GM13976 (cell line): Measurements from ENCODE around the gene CYP2A13.
"Not testable (repeated sequence)": the region's sequence is repeated elsewhere in the genome, so short reads cannot be mapped to it uniquely, and the experiment has no call there.

Experiments used
- DNase-seq: peaks from one replicate; pipeline ENCODE4 v3.0.0; 2012; ENCODE audit warnings: low spot score
- in situ Hi-C: fragments of 300-500 bp; cut with MboI; formaldehyde crosslinking; loops from one replicate; pipeline ENCODE4 v1.12.0; 2022; ENCODE audit warnings: low sequenced_read_pairs, mixed read lengths, inconsistent platforms; ENCODE audit not compliant: unreplicated experiment
- TF ChIP-seq, protein P1 (sequence below): IDR thresholded peaks from 2 replicates; pipeline ENCODE4 v1.5.1; 2012; ENCODE audit warnings: borderline replicate concordance, mild to moderate bottlenecking; ENCODE audit not compliant: insufficient read depth; ENCODE audit errors: extremely low read depth, missing control alignments, control extremely low read depth

Gene CYP2A13

DNA sequence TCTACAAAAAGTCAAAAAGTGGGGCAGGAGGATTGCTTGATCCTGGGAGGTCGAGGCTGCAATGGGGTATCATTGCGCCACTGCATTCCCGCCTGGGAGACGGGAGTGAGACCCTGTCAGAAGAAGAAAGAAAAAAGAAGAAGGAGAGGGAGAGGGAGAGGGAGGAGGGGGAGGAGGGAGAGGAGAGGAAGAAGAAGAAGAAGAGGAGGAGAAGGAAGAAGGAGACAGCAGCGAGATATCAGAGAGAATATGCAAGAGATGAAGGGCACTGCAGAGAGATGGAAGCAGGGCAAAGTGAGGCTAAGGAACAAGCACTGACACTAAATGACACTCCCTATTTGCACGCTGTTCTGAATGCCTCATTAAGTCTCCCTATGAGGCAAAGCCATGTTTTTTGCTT lies 40.4 kb downstream of the CYP2A13 start:
- in situ Hi-C loops, result no loop called here
- TF ChIP-seq, protein P1, sequence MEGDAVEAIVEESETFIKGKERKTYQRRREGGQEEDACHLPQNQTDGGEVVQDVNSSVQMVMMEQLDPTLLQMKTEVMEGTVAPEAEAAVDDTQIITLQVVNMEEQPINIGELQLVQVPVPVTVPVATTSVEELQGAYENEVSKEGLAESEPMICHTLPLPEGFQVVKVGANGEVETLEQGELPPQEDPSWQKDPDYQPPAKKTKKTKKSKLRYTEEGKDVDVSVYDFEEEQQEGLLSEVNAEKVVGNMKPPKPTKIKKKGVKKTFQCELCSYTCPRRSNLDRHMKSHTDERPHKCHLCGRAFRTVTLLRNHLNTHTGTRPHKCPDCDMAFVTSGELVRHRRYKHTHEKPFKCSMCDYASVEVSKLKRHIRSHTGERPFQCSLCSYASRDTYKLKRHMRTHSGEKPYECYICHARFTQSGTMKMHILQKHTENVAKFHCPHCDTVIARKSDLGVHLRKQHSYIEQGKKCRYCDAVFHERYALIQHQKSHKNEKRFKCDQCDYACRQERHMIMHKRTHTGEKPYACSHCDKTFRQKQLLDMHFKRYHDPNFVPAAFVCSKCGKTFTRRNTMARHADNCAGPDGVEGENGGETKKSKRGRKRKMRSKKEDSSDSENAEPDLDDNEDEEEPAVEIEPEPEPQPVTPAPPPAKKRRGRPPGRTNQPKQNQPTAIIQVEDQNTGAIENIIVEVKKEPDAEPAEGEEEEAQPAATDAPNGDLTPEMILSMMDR, result no peak
- DNase-seq, result no peak

DNA sequence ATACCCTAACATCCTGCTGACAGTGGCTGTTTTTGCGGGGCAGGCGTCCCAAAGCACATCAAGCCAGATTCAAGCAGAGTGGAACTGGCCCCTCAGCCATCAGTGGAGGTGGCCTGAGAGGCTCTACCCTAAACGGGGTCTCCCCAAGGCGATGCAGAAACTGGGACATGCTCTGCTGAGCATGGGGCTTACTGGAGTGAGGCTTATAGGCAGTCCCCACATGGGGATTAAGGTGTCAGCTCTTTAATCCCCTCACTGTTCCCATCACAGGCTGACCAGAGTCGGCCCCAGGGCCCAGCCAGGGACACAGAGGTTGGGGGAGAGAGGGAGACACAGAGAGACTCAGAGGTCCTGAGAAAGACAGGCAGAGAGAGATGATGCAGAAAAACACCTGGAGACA lies 42.9 kb downstream of the CYP2A13 start:
- in situ Hi-C loops, result no loop called here
- no peak for DNase-seq
- TF ChIP-seq, protein P1, result no peak

DNA sequence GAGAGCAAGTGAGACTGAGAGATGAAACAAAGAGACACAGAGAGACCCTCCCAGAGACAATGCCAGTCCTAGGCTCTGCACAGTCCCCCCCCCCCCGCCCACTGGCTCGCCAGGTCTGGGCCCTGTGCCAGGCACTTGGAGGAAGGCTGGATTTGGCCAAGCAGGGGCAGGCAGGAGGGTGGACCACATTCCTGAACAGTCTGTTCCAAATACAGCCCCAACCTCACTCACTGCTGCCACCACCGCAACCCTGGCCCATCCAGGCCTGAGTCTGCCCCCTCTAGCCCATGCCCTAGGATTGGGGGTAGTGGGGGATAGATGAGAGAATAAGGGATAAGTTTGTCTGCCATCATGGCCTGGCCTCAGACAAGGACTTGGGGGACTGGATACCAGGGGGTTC lies 45.0 kb downstream of the CYP2A13 start:
- TF ChIP-seq, protein P1, result no peak
- in situ Hi-C loops, result no loop called here
- no peak for DNase-seq

DNA sequence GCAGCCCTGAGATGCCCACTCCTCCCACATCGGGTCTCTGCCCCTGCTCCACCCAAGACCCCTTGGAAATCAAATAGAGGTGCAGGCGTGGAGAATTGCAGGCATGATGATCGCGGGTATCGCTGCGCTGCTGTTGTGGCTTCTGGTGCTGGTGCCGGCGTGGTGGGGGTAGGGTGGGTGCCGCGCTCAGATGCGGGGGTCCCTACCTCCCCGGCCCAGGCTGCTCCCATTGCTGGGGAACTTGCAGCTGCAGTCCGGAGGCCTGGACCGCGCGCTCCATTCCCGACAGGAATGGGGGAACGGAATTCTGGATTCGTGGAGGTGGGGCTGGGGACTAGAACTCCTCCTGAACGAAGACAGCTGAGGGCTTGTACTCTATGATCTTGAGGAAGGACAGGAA lies 46.4 kb downstream of the CYP2A13 start:
- in situ Hi-C loops, result no loop called here
- TF ChIP-seq, protein P1, result no peak
- DNase-seq, result no peak

DNA sequence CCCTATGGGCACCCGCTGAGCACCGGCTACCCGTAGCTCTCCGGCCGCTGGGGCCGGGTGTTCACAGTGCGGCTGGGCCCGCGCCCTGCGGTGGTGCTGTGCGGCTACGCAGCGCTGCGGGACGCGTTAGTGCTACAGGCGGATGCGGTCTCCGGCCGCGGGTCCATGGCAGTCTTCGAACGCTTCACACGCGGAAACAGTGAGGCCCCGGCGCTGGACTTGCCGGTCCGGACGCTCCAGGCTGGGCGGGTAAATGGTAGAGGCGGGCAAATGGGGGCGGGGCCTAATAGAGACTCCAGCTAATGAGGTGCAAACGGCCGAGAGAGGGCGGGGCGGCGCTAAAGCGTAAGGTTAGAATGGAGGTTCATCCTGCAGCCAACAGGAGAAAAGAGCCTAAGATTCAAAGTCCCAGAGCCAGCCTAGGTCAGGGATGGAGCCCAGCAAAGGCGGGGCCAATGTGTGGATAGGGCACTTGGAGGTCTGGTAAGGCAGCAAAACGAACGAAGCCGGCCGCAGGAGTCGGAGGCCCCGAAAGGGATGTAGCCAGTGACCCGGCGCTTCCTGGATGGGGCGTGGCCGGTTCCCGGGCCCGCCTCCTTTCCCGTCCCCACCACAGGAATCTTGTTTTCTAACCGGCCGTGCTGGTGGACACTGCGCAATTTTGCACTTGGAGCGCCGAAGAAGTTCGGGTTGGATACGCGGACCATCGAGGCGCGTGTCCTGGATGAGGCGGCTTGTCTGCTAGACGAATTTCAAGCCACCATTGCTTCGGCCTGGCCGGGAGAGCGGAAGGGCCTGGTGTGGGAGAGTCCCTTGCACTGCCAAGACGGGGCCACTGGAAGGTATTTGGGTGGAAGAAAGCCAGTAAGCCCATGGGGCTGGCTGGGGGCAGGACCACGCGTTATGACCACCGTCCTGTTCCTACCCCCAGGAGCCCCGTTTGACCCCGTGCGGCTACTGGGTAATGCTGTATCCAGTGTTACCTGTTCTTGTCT lies 47.4 kb downstream of the CYP2A13 start:
- DNase-seq, result not testable (repeated sequence)

DNA sequence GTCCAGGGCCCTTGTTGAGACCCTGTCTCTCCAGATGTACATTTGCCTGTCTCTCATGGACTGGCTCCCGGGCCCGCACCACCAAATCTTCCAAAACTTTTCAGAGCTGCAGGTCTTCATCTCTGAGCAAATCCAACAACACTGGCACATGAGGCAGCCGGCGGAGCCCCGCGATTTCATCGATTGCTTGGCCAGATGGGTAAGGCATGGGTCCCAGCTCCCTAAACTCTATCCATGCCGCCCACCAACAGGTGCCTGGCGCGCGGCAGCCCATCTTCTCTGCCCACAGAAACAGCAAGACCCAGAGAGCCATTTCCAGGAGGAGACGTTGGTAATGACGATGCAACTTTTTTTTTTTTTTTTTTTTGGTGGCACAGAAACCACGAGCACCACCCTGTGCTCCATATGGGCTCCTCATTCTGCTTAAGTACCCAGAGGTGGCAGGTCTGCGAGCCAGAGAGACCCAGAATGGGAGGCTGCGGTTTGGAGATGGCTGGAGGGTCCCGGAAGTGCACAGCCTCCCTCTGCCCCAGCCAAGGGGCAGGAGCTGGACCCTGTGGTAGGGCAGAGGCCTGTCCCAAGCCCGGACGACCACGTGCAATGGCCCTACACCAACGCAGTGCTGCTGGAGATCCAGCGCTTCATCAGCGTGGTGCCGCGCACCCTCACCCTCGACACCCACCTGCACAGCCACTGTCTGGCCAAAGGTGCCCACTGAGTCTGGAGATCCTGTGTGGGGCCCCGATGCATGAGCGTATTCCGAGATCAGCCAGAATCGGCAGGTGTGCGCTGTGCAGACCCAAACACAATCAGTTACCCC lies 48.6 kb downstream of the CYP2A13 start:
- TF ChIP-seq, protein P1, result no peak
- in situ Hi-C loops, result no loop called here
- no peak for DNase-seq

More for the DNA sequence above, 47.4 kb downstream of the CYP2A13 start:
- in situ Hi-C loops, result not testable (repeated sequence)

DNA sequence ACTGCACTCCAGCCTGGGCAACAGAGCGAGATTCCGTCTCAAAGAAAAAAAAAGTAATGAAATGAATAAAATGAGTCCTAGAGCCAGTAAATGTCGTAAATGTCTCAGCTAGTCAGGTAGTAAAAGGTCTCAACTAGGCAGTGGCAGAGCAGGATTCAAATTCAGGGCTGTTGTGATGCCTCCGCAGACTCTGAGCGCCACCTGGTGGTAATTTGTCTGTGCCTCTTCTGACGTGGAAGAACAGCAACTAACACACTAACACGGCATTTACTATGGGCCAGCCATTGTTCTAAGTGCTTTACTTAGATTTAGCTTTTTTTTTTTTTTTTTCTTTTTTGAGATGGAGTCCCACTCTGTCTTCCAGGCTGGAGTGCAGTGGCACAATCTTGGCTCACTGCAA lies 56.2 kb downstream of the CYP2A13 start:
- in situ Hi-C loops, result no loop called here
- TF ChIP-seq, protein P1, result peak; percentile 86
- peak; percentile 73 for DNase-seq
